GM18511 (cell line): ENCODE data around the gene PSORS1C1.

Source experiments
- ATAC-seq: cut with Tn5 transposase; IDR thresholded peaks from one replicate; pipeline ENCODE4 v1.9.1; 2021; ENCODE audit warnings: mild to moderate bottlenecking, moderate library complexity; ENCODE audit not compliant: unreplicated experiment

The PSORS1C1 gene

DNA sequence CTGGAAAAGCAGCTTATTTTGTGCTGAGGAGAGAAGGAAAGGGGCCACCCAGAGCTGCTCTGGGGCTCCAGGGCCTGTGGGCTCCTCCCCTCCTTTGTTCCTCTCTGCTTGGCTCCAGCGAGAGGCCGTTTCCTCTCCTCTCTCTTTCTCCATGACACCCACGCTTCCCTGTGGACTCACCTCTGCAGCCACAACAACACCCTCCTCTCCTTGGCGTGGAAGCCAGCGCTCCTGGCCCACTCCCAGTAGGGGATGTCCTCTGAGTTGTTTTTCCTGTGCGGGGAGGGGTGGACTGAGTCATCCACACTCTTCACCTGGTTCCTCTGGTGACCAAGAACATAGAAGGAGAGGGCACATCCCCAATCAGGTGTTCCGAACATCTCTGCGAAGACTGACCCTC is 10.6 kb downstream of the PSORS1C1 start:
- ATAC-seq, result no peak

DNA sequence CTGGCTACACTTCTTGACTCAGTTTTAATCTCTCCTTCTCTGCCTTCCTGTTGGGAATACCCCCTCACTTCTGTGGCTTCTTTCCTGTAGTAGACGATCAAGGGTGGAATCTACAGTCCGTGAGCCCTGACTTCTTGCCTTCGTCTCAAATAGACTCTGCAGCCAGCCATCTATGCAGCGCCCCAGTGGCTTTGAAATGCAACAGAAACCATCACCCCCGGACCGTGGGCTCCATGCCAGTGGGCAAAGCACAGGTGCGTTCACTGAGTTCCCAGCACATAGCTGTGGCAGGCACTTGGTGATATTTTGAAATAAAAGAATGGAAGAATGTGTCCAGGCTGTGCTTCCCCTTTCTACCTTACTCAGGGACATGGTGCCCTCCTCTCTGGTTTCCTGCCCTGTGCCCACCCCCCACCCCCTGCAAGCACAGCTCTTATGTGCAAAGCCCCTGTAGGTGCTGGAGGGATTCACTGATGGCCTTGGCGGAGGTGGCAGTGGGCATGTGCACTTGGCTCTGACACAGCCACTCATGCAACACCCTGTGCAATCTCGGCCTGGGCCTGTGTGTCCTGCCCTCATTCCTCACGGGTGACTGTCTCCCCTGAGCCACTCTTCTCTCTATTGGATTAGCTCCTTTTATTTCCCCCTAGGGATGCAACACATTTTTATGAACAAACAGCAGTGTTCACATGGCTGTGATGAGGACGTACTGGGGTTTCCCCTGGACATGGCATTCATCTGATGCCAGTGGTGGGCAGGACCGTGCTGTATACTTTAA is 11.2 kb downstream of the PSORS1C1 start:
- no peak for ATAC-seq

DNA sequence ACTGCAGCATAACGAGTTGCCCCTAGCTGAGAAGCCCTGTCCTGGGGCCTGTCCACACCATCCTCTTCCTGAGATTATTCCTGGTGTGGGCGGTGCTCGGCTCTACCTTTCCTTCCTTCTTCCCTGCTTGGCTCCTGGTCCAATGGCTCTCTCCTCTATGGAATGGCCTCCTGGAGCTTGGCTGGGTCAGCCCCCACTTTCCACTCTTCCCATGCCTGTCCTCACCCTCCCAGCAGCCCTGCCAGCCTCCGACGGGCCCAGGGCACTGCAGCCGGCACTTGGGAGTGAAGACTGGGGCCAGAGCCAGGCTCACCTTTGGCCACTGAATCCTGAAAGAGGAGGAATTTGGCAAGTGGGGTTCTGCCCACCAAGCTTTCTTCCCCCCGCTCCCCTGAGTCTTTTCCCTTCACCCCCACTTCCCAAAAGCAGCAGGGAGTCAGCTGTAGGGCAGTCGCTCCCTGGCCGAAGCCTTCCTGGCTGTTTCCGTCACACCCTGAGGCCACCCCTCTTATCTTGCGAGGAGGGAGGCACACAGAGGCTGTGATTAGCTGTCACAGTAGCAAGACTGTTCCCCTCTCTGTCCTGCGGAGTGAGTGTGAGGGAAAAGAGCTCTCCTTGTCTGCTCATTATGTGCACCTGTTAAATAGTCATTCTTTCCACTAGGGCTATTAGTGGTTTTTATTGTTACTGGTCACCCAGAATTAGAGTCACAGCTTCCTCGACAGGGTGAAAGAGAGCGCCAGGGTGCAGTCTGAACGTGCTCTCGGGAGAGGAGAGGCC is 12.0 kb downstream of the PSORS1C1 start:
- ATAC-seq, result no peak

DNA sequence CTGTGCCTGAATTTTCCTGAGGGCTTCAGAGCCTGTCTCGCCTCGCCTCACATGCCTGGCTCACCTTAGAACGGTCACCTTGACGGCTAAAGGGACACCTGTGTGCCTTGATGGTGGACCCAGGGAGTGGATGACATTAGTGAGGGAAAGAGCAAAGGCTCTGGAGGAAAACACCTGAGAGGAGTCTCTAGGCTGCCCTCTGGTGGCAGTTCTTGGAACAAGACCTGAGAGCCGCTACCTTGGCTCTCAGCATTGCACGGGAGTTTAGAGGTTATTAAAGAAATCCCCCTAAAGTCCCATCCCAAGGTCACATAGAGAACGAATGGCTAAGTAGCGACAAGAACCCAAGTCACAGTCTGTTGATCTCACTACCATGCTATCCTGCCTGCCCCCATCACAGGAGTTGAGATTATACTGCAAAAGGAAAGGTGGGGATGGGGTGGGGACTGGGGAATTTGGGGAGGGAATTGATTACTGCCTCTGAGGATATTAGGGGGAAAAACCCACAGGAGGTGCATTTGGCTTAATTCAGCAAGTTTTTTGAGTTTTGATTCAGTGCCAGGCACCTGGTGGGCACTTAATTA is 13.6 kb downstream of the PSORS1C1 start:
- ATAC-seq, result no peak

DNA sequence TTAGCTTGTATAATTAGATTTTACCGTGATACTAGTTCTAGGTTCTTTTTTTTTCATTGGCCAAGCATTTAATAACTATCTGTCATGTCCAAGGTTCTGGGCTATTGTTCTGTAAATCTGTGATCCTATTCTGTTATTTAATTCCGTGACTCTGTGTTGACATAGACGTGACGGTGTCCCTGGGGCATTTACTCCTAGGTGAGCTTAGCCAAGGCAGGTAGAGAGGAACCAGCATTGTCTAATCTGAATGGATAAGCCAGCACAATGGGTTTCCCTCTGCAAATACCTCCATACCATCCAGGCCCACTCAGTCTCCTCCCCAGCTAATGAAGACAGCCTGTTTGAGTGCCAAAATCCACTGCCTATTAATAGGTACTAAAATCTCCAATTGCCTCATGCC is 14.5 kb downstream of the PSORS1C1 start:
- no peak for ATAC-seq

DNA sequence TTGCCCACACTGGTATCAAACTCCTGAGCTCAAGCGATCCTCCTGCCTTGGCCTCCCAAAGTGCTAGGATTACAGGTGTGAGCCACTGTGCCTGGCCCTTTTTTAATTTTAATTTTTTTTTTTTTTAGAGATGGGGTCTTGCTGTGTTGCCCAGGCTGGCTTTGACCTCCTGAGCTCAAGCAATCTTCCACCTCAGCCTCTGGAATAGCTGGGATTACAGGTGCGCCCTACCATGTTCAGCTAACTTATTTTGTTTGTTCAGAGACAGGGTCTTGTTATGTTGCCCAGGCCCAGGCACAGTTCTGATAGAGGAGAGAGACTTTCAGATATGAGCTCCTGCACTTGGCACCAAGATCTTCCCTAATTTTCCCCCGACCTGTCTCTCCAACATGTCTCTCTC is 16.2 kb downstream of the PSORS1C1 start:
- ATAC-seq, result no peak

DNA sequence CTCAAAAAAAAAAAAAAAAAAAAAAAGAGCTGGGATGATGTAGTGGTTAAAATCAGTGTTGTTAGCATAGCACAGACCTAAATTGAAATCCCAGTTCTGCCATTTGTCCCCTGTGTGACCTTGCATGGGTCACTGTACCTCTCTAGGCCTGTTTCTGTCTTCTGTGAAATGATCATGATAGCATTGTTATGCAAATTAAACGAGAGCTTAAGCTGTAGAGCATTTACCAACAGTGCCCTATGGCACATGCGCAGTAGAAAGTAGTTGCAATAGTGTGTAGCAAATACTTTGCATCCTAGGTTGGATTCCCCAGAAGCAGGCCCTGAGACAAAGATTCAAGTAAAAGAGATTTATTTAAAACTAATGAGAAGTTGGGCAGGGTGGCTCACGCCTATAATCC is 17.0 kb downstream of the PSORS1C1 start:
- ATAC-seq, result no peak

DNA sequence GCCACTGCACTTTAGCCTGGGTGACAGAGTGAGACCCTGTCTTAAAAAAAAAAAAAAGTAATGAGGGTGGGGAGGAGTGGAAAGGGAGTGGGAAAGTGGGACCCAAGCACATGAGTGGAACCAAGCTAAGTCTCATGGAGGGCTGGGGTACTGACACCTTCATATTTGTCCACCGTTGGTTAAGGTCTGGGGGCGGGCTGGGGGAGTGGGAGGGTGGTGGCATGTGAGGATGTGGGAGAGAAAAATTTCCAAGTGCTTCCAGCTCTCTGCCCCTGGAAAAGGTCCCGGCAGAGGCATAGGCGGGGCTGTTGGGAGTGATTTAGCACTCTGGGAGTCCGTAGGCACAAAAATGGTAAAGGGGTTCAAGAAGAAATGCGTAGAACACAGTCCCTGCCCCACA is 18.2 kb downstream of the PSORS1C1 start:
- no peak for ATAC-seq

DNA sequence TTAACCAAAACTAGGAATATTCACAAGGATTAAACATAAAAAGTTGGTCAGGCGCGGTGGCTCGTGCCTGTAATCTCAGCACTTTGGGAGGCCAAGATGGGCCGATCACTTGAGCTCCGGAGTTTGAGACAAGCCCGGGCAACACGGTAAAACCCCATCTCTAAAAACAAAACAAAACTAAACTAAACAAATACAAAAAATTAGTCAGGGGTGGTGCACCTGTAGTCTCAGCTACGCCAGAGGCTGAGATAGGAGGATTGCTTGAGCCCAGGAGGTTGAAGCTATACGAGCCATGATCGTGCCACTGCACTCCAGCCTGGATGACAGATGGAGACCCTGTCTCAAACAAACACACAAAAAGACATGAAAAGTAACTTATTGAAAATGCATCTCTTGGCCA is 21.1 kb downstream of the PSORS1C1 start:
- no peak for ATAC-seq

DNA sequence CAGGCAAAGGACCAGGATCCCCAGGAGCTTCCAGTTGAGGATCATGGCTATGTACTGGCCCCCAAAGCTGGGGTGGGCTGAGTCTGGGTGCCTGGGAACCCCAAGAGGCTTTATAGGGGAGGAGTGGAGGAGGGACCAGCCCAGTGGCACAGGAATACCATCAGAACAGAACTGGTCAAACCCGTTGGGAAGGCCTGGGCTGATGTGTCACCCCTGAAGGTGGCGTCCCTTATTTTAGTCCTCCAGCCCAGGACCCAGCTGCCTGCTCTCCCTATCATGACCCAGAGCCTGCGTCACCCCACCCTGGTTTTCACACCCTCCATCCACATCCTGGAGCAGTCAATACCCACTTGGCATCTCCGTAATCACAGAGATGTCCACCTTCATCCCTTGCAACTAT is 24.4 kb downstream of the PSORS1C1 start, which contains the start of gene PSORS1C2:
Gene PSORS1C2 (minus strand): TSS at position 85 of the 400 bp plus-strand sequence. CDS start 40 bp downstream, at position 45.
- ATAC-seq, result no peak

DNA sequence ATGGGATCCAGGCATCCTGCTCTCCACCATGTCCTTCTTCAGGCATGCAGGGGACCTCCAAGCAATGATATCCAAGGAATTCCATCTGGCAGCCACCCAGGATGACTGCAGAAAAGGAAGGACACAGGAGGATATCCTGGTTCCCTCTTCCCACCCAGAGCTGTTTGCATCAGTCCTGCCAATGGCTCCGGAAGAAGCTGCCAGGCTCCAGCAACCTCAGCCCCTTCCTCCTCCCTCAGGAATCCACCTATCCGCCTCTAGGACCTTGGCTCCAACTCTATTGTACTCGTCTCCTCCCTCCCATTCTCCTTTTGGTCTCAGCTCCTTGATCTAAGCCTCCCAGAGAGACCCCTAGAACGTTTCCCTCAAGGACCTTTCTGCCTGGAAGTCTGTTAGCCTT is 25.0 kb downstream of the PSORS1C1 start:
- ATAC-seq, result no peak

DNA sequence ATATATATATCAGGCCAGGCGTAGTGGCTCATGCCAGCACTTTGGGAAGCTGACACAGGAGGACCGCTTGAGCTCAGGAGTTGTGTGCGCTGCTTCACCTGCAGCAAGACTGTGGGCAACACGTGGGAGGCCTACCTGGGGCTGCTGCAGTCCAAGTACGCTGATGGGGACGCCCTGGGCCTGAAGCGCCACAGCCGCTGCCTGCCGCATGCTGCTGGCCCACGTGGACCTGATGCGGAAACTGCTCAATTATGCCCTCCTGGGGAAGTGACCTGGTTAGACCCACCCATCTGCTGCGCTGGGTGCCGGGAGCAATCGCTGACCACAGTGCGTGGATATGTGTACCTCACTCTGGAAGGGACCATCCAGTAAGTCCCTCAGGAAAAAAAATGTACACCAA is 26.0 kb downstream of the PSORS1C1 start:
- ATAC-seq, result no peak

DNA sequence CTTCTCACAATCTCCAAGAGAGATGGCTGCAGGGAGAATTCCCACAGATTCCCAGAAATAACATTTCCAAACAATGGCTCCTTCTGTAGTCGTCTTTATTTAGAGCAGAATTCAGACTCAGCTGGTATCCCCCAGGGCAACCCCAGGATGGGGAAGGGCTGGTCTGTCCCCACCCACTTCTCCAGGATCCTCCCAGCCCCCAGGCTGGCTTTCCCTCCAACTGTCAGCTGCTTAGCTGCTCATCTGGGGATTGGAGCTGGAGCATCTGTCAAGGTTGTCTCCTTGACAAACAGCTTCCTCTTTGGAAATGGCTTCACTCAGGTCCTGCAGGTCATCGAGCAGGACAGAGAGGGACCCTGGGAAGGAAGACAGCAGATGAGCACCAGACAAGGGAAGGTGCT is 27.8 kb downstream of the PSORS1C1 start:
- no peak for ATAC-seq

DNA sequence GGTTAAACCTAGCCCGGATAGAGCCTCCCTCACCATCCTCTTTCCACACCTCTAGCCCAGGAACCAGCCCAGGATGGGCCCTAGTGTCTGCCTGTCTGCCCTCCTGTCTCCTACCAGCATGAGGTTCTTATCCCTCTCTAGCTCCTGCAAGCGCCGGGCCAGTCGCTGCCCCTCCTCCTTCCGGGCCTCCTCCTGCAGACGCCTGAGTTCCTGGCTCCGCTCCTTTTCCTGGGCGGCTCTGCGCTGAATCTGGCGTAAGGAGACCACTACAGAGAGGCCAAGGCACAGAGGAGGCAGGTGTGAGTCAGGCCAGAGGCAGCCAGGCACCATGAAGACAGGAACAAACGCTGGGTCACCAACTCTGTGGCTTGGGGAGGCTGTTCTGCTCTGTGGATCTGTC is 28.5 kb downstream of the PSORS1C1 start:
- no peak for ATAC-seq

DNA sequence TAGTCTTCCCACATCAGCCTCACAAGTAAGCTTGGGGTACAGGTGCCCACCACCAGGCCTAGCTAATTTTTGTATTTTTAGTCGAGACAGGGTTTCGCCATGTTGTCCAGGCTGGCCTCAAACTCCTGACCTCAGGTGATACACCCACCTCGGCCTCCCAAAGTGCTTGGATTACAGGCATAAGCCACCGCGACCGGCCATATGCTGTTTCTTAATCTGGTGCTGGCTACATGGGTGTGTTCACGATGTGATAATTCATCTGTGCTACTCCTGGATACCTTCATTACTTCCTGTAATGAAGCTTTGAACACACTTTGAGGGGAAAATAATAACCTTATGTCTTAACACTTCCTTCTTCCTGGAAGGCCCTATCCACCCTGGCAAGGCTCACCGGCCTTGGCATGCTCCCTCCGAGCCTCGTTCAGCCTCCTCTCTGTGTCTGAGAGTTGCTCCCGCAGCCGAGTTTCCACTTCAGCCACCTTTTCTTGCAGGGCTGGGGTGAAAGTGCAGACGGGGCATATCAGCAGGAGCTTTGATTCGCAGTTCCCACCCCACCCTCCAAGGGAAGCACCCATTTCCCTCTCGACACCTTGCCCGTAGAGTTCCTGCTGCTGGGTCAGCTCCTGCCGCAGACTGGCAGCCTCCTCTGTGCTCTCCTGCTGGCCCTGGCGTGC is 29.8 kb downstream of the PSORS1C1 start:
- ATAC-seq, result no peak

DNA sequence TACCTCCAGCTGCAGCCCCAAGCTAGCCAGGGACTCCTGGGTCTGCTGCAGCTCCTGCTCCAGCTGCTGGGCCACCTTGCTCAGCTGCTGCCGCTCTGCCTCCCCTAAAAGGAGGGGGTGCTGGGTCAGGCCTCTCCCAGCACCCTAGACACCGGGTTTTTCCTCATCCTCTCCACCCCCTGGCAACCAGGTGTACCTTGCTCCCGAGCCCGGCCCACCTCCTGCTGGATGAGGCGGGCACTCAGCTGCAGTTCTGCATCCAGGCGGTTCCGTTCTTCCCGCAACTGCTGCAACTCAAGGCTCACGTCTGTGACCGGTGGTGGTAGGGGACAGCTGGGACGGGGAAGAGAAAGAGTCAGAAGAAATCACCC is 30.4 kb downstream of the PSORS1C1 start:
- no peak for ATAC-seq

DNA sequence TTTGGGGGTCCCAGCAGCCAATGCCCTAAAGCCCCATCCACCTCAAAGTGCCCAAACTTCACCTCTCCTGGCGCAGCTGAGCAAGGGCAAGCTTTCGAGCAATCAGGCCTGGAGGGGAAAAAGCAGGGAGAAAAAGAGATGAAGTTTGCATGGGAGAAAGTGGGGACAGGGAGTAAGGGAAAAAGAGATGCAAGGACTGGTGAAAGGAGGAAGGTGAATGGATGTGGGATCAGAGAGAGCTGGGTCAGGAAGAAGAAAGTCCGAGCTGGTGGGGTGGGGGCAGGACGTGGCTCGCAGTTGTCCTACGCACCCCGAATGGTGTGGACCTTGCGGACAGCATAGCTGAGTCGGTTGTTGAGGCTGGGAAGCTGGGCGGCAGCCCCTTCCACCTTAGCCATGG is 30.8 kb downstream of the PSORS1C1 start:
- no peak for ATAC-seq

DNA sequence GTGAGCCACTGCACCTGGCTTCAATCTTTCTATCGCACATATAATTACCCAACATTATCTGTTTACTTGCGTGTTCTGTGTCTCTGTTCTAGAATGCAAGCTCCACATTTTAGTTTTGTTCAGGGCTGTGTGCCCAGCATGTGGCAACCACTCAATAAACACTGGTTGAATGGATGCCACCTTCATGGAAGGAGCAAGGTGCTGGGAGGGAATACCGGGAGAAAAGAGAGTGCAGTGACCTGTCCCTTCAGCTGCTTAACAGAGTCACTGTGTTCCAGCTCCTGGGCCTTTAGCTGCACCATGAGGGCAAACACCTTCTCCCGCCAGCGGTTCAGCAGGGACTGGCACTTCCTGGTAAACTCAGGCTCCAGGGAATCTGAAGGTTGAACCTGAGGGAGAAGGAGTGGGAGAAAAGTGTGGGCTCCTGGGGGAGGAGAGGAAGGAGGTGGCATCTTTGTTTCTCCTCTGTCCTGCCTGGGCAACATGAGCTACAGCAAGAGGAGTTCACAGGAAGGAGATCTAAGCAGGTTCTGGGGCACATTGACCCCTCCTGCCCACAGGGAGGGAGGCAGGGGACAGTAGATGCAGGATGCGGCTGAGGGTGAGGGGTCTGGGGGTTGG is 35.3 kb downstream of the PSORS1C1 start:
- no peak for ATAC-seq

DNA sequence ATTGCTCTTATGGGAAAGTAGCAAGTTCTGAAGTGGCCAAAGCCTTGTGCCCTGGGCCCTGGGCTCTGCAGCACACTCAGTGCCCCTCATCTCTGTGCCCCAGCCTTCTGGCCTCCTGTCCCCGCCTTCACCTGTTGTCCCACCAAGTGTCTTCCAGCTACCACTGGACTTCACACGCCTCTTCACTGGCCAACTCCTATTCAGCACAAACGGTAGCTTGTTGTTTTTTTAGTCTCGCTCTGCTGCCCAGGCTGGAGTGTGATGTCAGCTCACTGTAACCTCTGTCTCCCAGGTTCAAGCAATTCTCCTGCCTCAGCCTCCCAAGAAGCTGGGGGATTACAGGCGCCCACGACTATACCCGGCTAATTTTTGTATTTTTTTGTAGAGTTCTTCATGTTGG is 38.2 kb downstream of the PSORS1C1 start:
- ATAC-seq, result no peak

DNA sequence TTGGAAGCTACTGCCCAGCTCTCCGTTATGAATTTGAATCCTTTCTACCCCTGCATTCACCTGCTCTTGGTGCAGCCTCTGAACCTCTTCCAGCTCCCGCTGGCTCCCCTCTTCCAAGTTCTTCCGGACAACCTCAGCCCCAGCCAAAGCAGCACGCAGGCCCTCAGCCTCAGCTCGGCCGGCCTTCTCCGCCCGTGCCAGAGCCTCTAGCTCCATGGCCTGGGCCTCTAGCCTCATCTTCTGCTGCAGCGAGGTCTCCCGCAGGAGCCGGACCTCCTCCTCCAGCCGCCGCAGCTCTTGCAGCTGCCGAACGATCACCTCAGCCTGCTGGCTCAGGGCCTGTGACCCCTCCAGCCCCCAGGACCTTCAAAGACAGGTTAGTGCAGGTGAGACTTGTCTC is 39.8 kb downstream of the PSORS1C1 start:
- ATAC-seq, result no peak

DNA sequence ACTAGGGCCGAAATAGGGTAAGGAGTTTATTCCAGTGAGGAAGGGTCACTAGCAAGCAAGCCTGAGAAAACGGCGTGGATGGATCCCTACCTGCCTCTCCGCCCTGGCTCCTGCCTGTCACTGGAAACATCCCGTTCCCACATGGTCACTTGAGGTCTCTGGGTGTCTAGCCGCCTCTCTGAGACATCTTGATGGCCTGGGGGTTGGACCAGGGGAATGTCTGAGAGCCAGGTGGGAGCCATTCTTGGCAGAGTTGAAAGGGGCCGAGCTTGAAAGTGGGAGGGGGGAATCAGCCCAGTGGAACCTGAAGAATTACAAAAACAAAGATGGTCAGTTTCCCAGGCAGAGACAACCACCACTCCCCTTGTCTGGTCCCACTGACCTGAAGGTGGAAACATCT is 42.0 kb downstream of the PSORS1C1 start:
- ATAC-seq, result no peak
